Right lobe of liver (tissue), 6 donors: ENCODE measurements around the gene ITGA8. TPM values are rescaled to one million over a fixed set of nuclear protein-coding genes. Genes with fewer than 3 reads are reported as not detected.

Experiments
- ATAC-seq, 4 donors: fragments of 200-7000 bp; cut with Tn5 transposase; one replicate each; pipeline ENCODE4 v1.9.1; 2020; ENCODE audit warnings: mild to moderate bottlenecking in 4 of 4, moderate library complexity in 4 of 4
- DNase-seq, 3 donors: peaks; one replicate each; pipeline ENCODE4 v3.0.0-alpha.2; 2020
- H3K27ac ChIP-seq, 3 donors: fragments of 200-600 bp; one replicate each; pipeline ENCODE4 v1.8.0; 2022
- H3K27me3 ChIP-seq, 2 donors: fragments of 200-600 bp; one replicate each; pipeline ENCODE4 v1.8.0; 2022
- H3K36me3 ChIP-seq, 4 donors: fragments of 200-600 bp; sonication (generic) in 1 of 4; one replicate each; pipeline versions ENCODE4 v1.5.1 to v1.8.0; 2017 to 2022; ENCODE audit warnings: control low read depth in 1 of 4
- H3K4me1 ChIP-seq, 4 donors: fragments of 200-600 bp; sonication (generic) in 1 of 4; one replicate each; pipeline versions ENCODE4 v1.5.1 to v1.8.0; 2017 to 2022; ENCODE audit warnings: control low read depth in 1 of 4
- H3K4me3 ChIP-seq, 3 donors: fragments of 200-600 bp; one replicate each; pipeline ENCODE4 v1.8.0; 2022
- H3K9me3 ChIP-seq, 4 donors: fragments of 200-600 bp; sonication (generic) in 1 of 4; one replicate each; pipeline versions ENCODE4 v1.5.1 to v1.8.0; 2017 to 2022; ENCODE audit warnings: control low read depth in 1 of 4
- CTCF ChIP-seq, 4 donors: fragments of 200-600 bp in 3 of 4; fragments of 450-650 bp in 1 of 4; IDR thresholded peaks; one replicate each; pipeline versions ENCODE4 v1.5.1 to v1.8.0; 2016 to 2022; ENCODE audit warnings: antibody characterized with exemption in 4 of 4, mild to moderate bottlenecking in 2 of 4
- POLR2A ChIP-seq: fragments of 450-650 bp; IDR thresholded peaks from one replicate; pipeline ENCODE4 v1.6.1; 2017; ENCODE audit warnings: antibody characterized with exemption, mild to moderate bottlenecking
- WGBS: methylation state at CpG from one replicate; pipeline ENCODE4 v1.1.6; 2018; ENCODE audit warnings: low coverage, low lambda C conversion rate; ENCODE audit not compliant: insufficient coverage; ENCODE audit errors: missing lambda C conversion rate; 5-methylcytosine and 5-hydroxymethylcytosine counted together
- intact Hi-C, 2 donors: fragments of 100-400 bp; cut with DNase I; formaldehyde crosslinking; loops; one replicate each; pipeline versions ENCODE4 v1.11.2 to v1.14.1; 2022
- total RNA-seq, 6 experiments: library from RNA; depleted of rRNA in 2 of 6; stranded (reverse); fragments of >200 nt in 2 of 6; fragmentation: NEBNext Ultra II Directional in 3 of 6; extraction: Animal tissue kit (Norgen Biotek cat#: 25700) in 3 of 6; gene quantifications; one replicate each; pipeline versions ENCODE4 v1.1.0 to v1.2.4, GENCODE V29; 2016 to 2023
- donor health status: DM: no; HTN: yes; CAD: no.
- donor health status: DM: no; HTN: no; CAD: no.
- donor health status: DM: no; HTN: no; CAD: no.
- donor health status: DM: no; HTN: yes; CAD: no.
- donor health status: DM: no; HTN: yes; CAD: no.

The ITGA8 gene
- total RNA-seq, 6 experiments from 2014 or later: 0.18 to 0.80 (median 0.36) TPM

DNA sequence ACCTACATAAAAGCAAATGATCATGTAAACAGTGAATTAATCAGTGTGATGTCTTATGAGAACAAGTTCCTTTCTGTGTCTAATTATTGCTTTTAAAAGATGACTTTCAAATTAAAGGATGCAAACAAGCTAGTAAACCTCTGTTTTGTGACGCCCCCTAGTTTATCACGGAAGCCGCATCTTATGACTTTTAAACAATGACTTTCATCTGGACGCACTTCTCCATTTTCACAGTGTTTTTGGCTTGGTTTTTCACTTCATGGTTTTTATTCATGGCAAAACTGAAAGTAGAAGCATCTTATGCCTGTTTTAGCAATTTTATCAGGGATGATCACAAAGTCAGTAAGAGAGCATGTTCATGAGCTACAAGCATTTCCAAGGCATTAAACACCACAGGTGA is 35.0 kb downstream of the ITGA8 start:
- 39% methylated on average over 4 of the region's 4 CpGs for WGBS
- no peaks in the 10 kb centered on the region for H3K36me3 ChIP-seq
- ATAC-seq: no peak
- no peak overlapping the region for H3K4me3 ChIP-seq
- H3K27ac ChIP-seq: no peak overlapping the region
- no peaks in the 10 kb centered on the region for H3K4me1 ChIP-seq
- H3K27me3 ChIP-seq: no peaks in the 10 kb centered on the region
- no peaks in the 10 kb centered on the region for H3K9me3 ChIP-seq
- TF ChIP-seq CTCF (IDR thresholded peaks at IDR 0.05) (no peak), POLR2A (no peak)
- intact Hi-C loops: no loop called here
- DNase-seq: no peak

GRCh38 chr10:15681076-15681475 is 38.6 kb downstream of the ITGA8 start:
- intact Hi-C loops: no loop called here
- TF ChIP-seq CTCF (IDR thresholded peaks at IDR 0.05) (no peak), POLR2A (no peak)
- H3K27me3 ChIP-seq: no peaks in the 10 kb centered on the region
- H3K4me1 ChIP-seq: no peaks in the 10 kb centered on the region
- WGBS: 53% methylated on average over 4 of the region's 4 CpGs
- H3K4me3 ChIP-seq: no peak overlapping the region
- no peak for ATAC-seq
- no peak overlapping the region for H3K27ac ChIP-seq
- no peak for DNase-seq
- no peaks in the 10 kb centered on the region for H3K9me3 ChIP-seq
- no peaks in the 10 kb centered on the region for H3K36me3 ChIP-seq

DNA sequence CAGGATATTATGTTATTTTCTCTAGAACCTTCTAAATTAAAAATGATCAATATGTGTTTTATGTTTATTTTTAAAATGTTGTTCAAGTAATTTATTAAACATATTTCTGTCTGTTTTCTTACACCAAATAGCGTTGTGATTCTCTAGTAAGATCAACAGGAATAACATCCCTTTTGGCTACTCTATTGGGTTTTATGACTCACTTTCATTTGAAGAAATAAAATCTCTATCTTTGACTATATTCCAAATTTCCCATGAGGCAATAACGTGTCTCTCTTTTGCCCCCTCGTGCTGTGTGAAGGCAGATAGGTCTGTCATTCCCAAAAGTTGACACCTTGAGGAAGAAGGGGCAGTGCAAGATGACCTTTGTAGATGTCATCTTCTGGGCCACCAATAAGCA is 40.9 kb downstream of the ITGA8 start:
- no peak overlapping the region for H3K27ac ChIP-seq
- ATAC-seq (no peak), DNase-seq (no peak)
- WGBS: 37% methylated on average over 3 of the region's 3 CpGs
- no peak for TF ChIP-seq CTCF (IDR thresholded peaks at IDR 0.05)
- TF ChIP-seq POLR2A: no peak
- intact Hi-C loops: no loop called here
- no peaks in the 10 kb centered on the region for H3K27me3 ChIP-seq
- H3K36me3 ChIP-seq: no peaks in the 10 kb centered on the region
- H3K4me1 ChIP-seq: no peaks in the 10 kb centered on the region
- H3K4me3 ChIP-seq: no peak overlapping the region
- no peaks in the 10 kb centered on the region for H3K9me3 ChIP-seq

DNA sequence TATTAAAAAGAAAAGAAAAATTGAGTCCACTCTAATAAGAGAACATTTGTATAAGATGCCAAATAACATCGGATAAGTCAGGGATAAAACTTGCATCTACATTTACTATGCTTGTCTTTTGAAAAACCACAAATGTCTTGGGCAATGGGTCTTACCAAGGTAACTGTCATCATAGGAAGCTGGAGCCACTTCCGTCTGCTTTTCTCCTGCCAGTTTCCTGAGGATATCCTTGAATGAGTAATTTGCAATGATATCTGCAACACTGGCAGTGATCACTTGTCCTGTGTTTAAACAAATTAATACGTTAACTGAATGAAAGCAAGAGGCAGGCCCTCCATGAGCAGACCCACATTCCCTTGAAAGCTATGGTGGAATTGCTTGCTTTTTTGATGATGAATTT is 47.3 kb downstream of the ITGA8 start:
- no peaks in the 10 kb centered on the region for H3K4me1 ChIP-seq
- H3K36me3 ChIP-seq: no peaks in the 10 kb centered on the region
- H3K27me3 ChIP-seq: no peaks in the 10 kb centered on the region
- no peak overlapping the region for H3K4me3 ChIP-seq
- 29% methylated on average over 3 of the region's 3 CpGs for WGBS
- no peak for TF ChIP-seq POLR2A
- no peak for TF ChIP-seq CTCF (IDR thresholded peaks at IDR 0.05)
- intact Hi-C loops: no loop called here
- ATAC-seq (no peak), DNase-seq (no peak)
- no peaks in the 10 kb centered on the region for H3K9me3 ChIP-seq
- H3K27ac ChIP-seq: no peak overlapping the region

GRCh38 chr10:15670880-15671279 is 48.8 kb downstream of the ITGA8 start:
- no peaks in the 10 kb centered on the region for H3K27me3 ChIP-seq
- 25% methylated on average over 5 of the region's 5 CpGs for WGBS
- no peak overlapping the region for H3K27ac ChIP-seq
- H3K9me3 ChIP-seq: no peaks in the 10 kb centered on the region
- no peak for TF ChIP-seq POLR2A
- no peak for TF ChIP-seq CTCF (IDR thresholded peaks at IDR 0.05)
- DNase-seq (no peak), ATAC-seq (no peak)
- H3K4me3 ChIP-seq: no peak overlapping the region
- intact Hi-C loops: no loop called here
- no peaks in the 10 kb centered on the region for H3K36me3 ChIP-seq
- no peaks in the 10 kb centered on the region for H3K4me1 ChIP-seq
